Natural killer cell treated with Interleukin-12 subunit alpha and Interleukin-12 subunit beta and Interleukin-15 and Interleukin-18, amount 100 ng/mL, for 72 hours (primary cell): Measurements from ENCODE around the gene BTBD9. TPM values are rescaled to one million over a fixed set of nuclear protein-coding genes. Genes with fewer than 3 reads are reported as not detected.

Experiments used
- ATAC-seq, 2 donors: fragments of 150-1000 bp; cut with Tn5 transposase in 1 of 2; sonication (Bioruptor Pico), chemical (Tn5 transposase) in 1 of 2; 2 replicates each; pipeline ENCODE4 v1.10.0; 2021
- DNase-seq: peaks from one replicate; pipeline ENCODE4 v3.0.0; 2022; ENCODE audit warnings: low spot score
- H3K27ac Mint-ChIP-seq, 2 donors: 1 replicate in 1 of 2; 2 replicates in 1 of 2; pipeline ENCODE4 v1.8.0; 2022; ENCODE audit warnings: mixed read lengths in 2 of 2, mild to moderate bottlenecking in 1 of 2, moderate library complexity in 1 of 2
- H3K27me3 Mint-ChIP-seq, 2 donors: 1 replicate in 1 of 2; 2 replicates in 1 of 2; pipeline ENCODE4 v1.8.0; 2022; ENCODE audit warnings: mixed read lengths in 2 of 2
- H3K36me3 Mint-ChIP-seq: one replicate; pipeline ENCODE4 v1.8.0; 2022; ENCODE audit warnings: mixed read lengths
- H3K4me1 Mint-ChIP-seq, 2 donors: 1 replicate in 1 of 2; 2 replicates in 1 of 2; pipeline ENCODE4 v1.8.0; 2022; ENCODE audit warnings: low read depth in 2 of 2, mixed read lengths in 2 of 2, mild to moderate bottlenecking in 1 of 2
- H3K4me3 Mint-ChIP-seq: one replicate; pipeline ENCODE4 v1.8.0; 2022; ENCODE audit warnings: mixed read lengths
- H3K9me3 Mint-ChIP-seq: 2 replicates; pipeline ENCODE4 v1.8.0; 2022; ENCODE audit warnings: mixed read lengths
- total RNA-seq, 2 donors: library from RNA; stranded (reverse); gene quantifications; one replicate each; pipeline ENCODE4 v1.2.3, GENCODE V29; 2022

Gene BTBD9
- total RNA-seq, 2 donors from 2014 or later: 27.7 to 34.2 TPM

GRCh38 chr6:38481211-38481836 lies 158.4 kb downstream of the BTBD9 start:
- DNase-seq: no peak
- Mint-ChIP-seq H3K27ac (no peak overlapping the region), H3K36me3 (no peaks in the 10 kb centered on the region), H3K9me3 (no peaks in the 10 kb centered on the region), H3K4me3 (no peak overlapping the region), H3K27me3 (no peaks in the 10 kb centered on the region), H3K4me1 (peaks cover 5 to 14% of the 10 kb centered on the region in 2 donors)
- no peak for ATAC-seq

- no peaks in the 10 kb centered on the region for H3K9me3 Mint-ChIP-seq
- no peak overlapping the region for H3K4me3 Mint-ChIP-seq
- H3K27ac Mint-ChIP-seq: no peak overlapping the region
- no peaks in the 10 kb centered on the region for H3K27me3 Mint-ChIP-seq
- H3K36me3 Mint-ChIP-seq: no peaks in the 10 kb centered on the region
- ATAC-seq (no peak), DNase-seq (no peak)
- H3K4me1 Mint-ChIP-seq: peaks cover 9 to 11% of the 10 kb centered on the region in 2 donors
Observed at GRCh38 chr6:38480036-38480435, 159.7 kb downstream of the BTBD9 start.

GRCh38 chr6:38479331-38479730 lies 160.4 kb downstream of the BTBD9 start:
- H3K9me3 Mint-ChIP-seq: no peaks in the 10 kb centered on the region
- ATAC-seq: no peak
- H3K36me3 Mint-ChIP-seq: no peaks in the 10 kb centered on the region
- no peak overlapping the region for H3K27ac Mint-ChIP-seq
- H3K27me3 Mint-ChIP-seq: no peaks in the 10 kb centered on the region
- no peak overlapping the region for H3K4me3 Mint-ChIP-seq
- peaks cover 9 to 11% of the 10 kb centered on the region in 2 donors for H3K4me1 Mint-ChIP-seq
- DNase-seq: no peak

- Mint-ChIP-seq H3K4me1 (peaks cover 11% of the 10 kb centered on the region in 2 donors), H3K27me3 (no peaks in the 10 kb centered on the region), H3K27ac (no peak overlapping the region), H3K36me3 (no peaks in the 10 kb centered on the region), H3K4me3 (no peak overlapping the region), H3K9me3 (no peaks in the 10 kb centered on the region)
- no peak for DNase-seq
- peak in 1 of 2 donors; percentile 36 for ATAC-seq
Observed at GRCh38 chr6:38477680-38478260, 162.0 kb downstream of the BTBD9 start.

GRCh38 chr6:38476888-38477287 lies 162.8 kb downstream of the BTBD9 start:
- DNase-seq (no peak), ATAC-seq (no peak)
- H3K27me3 Mint-ChIP-seq: no peaks in the 10 kb centered on the region
- no peaks in the 10 kb centered on the region for H3K36me3 Mint-ChIP-seq
- H3K27ac Mint-ChIP-seq: no peak overlapping the region
- H3K4me3 Mint-ChIP-seq: no peak overlapping the region
- no peaks in the 10 kb centered on the region for H3K9me3 Mint-ChIP-seq
- H3K4me1 Mint-ChIP-seq: peaks cover 11% of the 10 kb centered on the region in 2 donors

- Mint-ChIP-seq H3K4me1 (peaks cover 11% of the 10 kb centered on the region in 2 donors), H3K4me3 (no peak overlapping the region), H3K36me3 (no peaks in the 10 kb centered on the region), H3K27me3 (no peaks in the 10 kb centered on the region), H3K27ac (no peak overlapping the region), H3K9me3 (no peaks in the 10 kb centered on the region)
- ATAC-seq: no peak
- DNase-seq: no peak
Observed at GRCh38 chr6:38476141-38476540, 163.6 kb downstream of the BTBD9 start.

GRCh38 chr6:38470548-38470947 lies 169.2 kb downstream of the BTBD9 start:
- H3K36me3 Mint-ChIP-seq: no peaks in the 10 kb centered on the region
- H3K27ac Mint-ChIP-seq: no peak overlapping the region
- H3K27me3 Mint-ChIP-seq: no peaks in the 10 kb centered on the region
- DNase-seq: no peak
- H3K4me1 Mint-ChIP-seq: peaks cover 0 to 10% of the 10 kb centered on the region in 2 donors
- no peak for ATAC-seq
- no peak overlapping the region for H3K4me3 Mint-ChIP-seq
- no peaks in the 10 kb centered on the region for H3K9me3 Mint-ChIP-seq

GRCh38 chr6:38467566-38467965 lies 172.2 kb downstream of the BTBD9 start:
- Mint-ChIP-seq H3K27me3 (no peaks in the 10 kb centered on the region), H3K9me3 (peaks cover 3% of the 10 kb centered on the region), H3K36me3 (peaks cover 5% of the 10 kb centered on the region), H3K27ac (no peak overlapping the region), H3K4me1 (peaks cover 0 to 4% of the 10 kb centered on the region in 2 donors), H3K4me3 (no peak overlapping the region)
- ATAC-seq: no peak
- DNase-seq: no peak

GRCh38 chr6:38460186-38460585 lies 179.5 kb downstream of the BTBD9 start:
- Mint-ChIP-seq H3K27me3 (no peaks in the 10 kb centered on the region), H3K36me3 (peaks cover 5% of the 10 kb centered on the region), H3K9me3 (peaks cover 3% of the 10 kb centered on the region), H3K27ac (no peak overlapping the region), H3K4me3 (no peak overlapping the region), H3K4me1 (peaks cover 0 to 4% of the 10 kb centered on the region in 2 donors)
- DNase-seq (no peak), ATAC-seq (no peak)

GRCh38 chr6:38459291-38459690 lies 180.4 kb downstream of the BTBD9 start:
- Mint-ChIP-seq H3K27ac (no peak overlapping the region), H3K4me3 (no peak overlapping the region), H3K4me1 (peaks cover 0 to 4% of the 10 kb centered on the region in 2 donors), H3K9me3 (peaks cover 3% of the 10 kb centered on the region), H3K27me3 (no peaks in the 10 kb centered on the region), H3K36me3 (peaks cover 5% of the 10 kb centered on the region)
- no peak for DNase-seq
- no peak for ATAC-seq

GRCh38 chr6:38453861-38454260 lies 185.9 kb downstream of the BTBD9 start:
- Mint-ChIP-seq H3K36me3 (no peaks in the 10 kb centered on the region), H3K27me3 (no peaks in the 10 kb centered on the region), H3K4me3 (no peak overlapping the region), H3K9me3 (no peaks in the 10 kb centered on the region), H3K27ac (no peak overlapping the region), H3K4me1 (peaks cover 0 to 4% of the 10 kb centered on the region in 2 donors)
- DNase-seq (no peak), ATAC-seq (no peak)

- Mint-ChIP-seq H3K4me3 (no peak overlapping the region), H3K36me3 (no peaks in the 10 kb centered on the region), H3K4me1 (no peaks in the 10 kb centered on the region), H3K27me3 (no peaks in the 10 kb centered on the region), H3K27ac (no peak overlapping the region), H3K9me3 (no peaks in the 10 kb centered on the region)
- ATAC-seq (no peak), DNase-seq (no peak)
Observed at GRCh38 chr6:38452816-38453660, 186.7 kb downstream of the BTBD9 start.

- Mint-ChIP-seq H3K4me3 (no peak overlapping the region), H3K27ac (no peak overlapping the region), H3K9me3 (no peaks in the 10 kb centered on the region), H3K27me3 (no peaks in the 10 kb centered on the region), H3K4me1 (no peaks in the 10 kb centered on the region), H3K36me3 (no peaks in the 10 kb centered on the region)
- ATAC-seq (no peak), DNase-seq (no peak)
Observed at GRCh38 chr6:38450717-38451116, 189.0 kb downstream of the BTBD9 start.

GRCh38 chr6:38445925-38446324 lies 193.8 kb downstream of the BTBD9 start:
- Mint-ChIP-seq H3K4me3 (no peak overlapping the region), H3K9me3 (no peaks in the 10 kb centered on the region), H3K27ac (no peak overlapping the region), H3K36me3 (no peaks in the 10 kb centered on the region), H3K27me3 (no peaks in the 10 kb centered on the region), H3K4me1 (peaks cover 11 to 12% of the 10 kb centered on the region in 2 donors)
- ATAC-seq (no peak), DNase-seq (no peak)
